Prostate gland (tissue), 2 donors: ENCODE results near the gene RPUSD1. TPM values are rescaled to one million over a fixed set of nuclear protein-coding genes. Genes with fewer than 3 reads are reported as not detected.

Source experiments
- DNase-seq: peaks from one replicate; pipeline ENCODE4 v3.0.0-alpha.2; 2019; ENCODE audit warnings: low spot score
- H3K27ac ChIP-seq, 2 donors: fragments of 200-600 bp; sonication (generic); 2 replicates each; pipeline ENCODE4 v1.5.1; 2017 to 2019
- H3K27me3 ChIP-seq: fragments of 200-600 bp; sonication (generic); replicated peaks from 2 replicates; pipeline ENCODE4 v1.5.1; 2019; ENCODE audit not compliant: insufficient read depth
- H3K36me3 ChIP-seq, 2 donors: fragments of 200-600 bp; sonication (generic); 1 replicate in 1 of 2; 2 replicates in 1 of 2; pipeline versions ENCODE4 v1.5.1 to v1.8.1; 2017 to 2019
- H3K4me1 ChIP-seq: fragments of 200-600 bp; sonication (generic); replicated peaks from 2 replicates; pipeline ENCODE4 v1.5.1; 2019
- H3K4me3 ChIP-seq, 2 donors: fragments of 200-600 bp; sonication (generic); 2 replicates each; pipeline ENCODE4 v1.5.1; 2017 to 2019
- H3K9me3 ChIP-seq: fragments of 200-600 bp; sonication (generic); 2 replicates; pipeline ENCODE4 v1.5.1; 2017
- CTCF ChIP-seq, 4 experiments: fragments of 200-600 bp in 2 of 4; fragments of 450-650 bp in 2 of 4; sonication (generic) in 2 of 4; IDR thresholded peaks; 1 replicate in 3 of 4; 2 replicates in 1 of 4; pipeline ENCODE4 v1.5.1; 2016 to 2019; ENCODE audit warnings: antibody characterized with exemption in 4 of 4, mild to moderate bottlenecking in 2 of 4, moderate library complexity in 2 of 4
- POLR2A ChIP-seq: fragments of 450-650 bp; IDR thresholded peaks from one replicate; pipeline ENCODE4 v1.6.1; 2016; ENCODE audit warnings: antibody characterized with exemption, mild to moderate bottlenecking
- POLR2AphosphoS5 ChIP-seq: sonication (generic); formaldehyde crosslinking; IDR thresholded peaks from one replicate; pipeline ENCODE4 v1.6.1; 2017; ENCODE audit warnings: antibody characterized with exemption
- WGBS: methylation state at CpG from one replicate; pipeline ENCODE4 v1.1.5; 2018; 5-methylcytosine and 5-hydroxymethylcytosine counted together
- intact Hi-C: fragments of 100-400 bp; cut with DNase I; formaldehyde crosslinking; loops from one replicate; pipeline ENCODE4 v1.14.2; 2022
- total RNA-seq, 2 donors: library from RNA; depleted of rRNA; stranded (reverse); fragments of >200 nt; gene quantifications; one replicate each; pipeline ENCODE4 v1.1.0, GENCODE V29; 2016

Gene RPUSD1
- total RNA-seq, 2 donors from 2014 or later: 22.0 to 32.4 TPM

- H3K27me3 ChIP-seq: peaks cover 15% of the 10 kb centered on the region
- no peak for TF ChIP-seq POLR2AphosphoS5
- TF ChIP-seq CTCF (IDR thresholded peaks at IDR 0.05): no peak
- no peak for TF ChIP-seq POLR2A
- H3K36me3 ChIP-seq: no peaks in the 10 kb centered on the region
- 85% methylated on average over 16 of the region's 16 CpGs for WGBS
- intact Hi-C loops: no loop called here
- no peaks in the 10 kb centered on the region for H3K4me1 ChIP-seq
- no peaks in the 10 kb centered on the region for H3K9me3 ChIP-seq
- H3K4me3 ChIP-seq: no peak overlapping the region
- H3K27ac ChIP-seq: no peak overlapping the region
- no peak for DNase-seq
These were observed 7.9 kb downstream of the RPUSD1 start for GRCh38 chr16:780296-780695.

- H3K4me3 ChIP-seq: no peak overlapping the region
- intact Hi-C loops: no loop called here
- no peak overlapping the region for H3K27ac ChIP-seq
- TF ChIP-seq CTCF (IDR thresholded peaks at IDR 0.05) (no peak), POLR2AphosphoS5 (no peak), POLR2A (no peak)
- 72% methylated on average over 11 of the region's 13 CpGs for whole genome bisulfite sequencing
- H3K27me3 ChIP-seq: peaks cover 15% of the 10 kb centered on the region
- no peaks in the 10 kb centered on the region for H3K36me3 ChIP-seq
- DNase-seq: no peak
- no peaks in the 10 kb centered on the region for H3K9me3 ChIP-seq
- H3K4me1 ChIP-seq: no peaks in the 10 kb centered on the region
These were observed 8.6 kb downstream of the RPUSD1 start for GRCh38 chr16:779561-779960.

GRCh38 chr16:778909-779527, 9.2 kb downstream of the RPUSD1 start:
- no peaks in the 10 kb centered on the region for H3K9me3 ChIP-seq
- no peak for DNase-seq
- H3K27ac ChIP-seq: no peak overlapping the region
- H3K36me3 ChIP-seq: no peaks in the 10 kb centered on the region
- H3K27me3 ChIP-seq: peaks cover 15% of the 10 kb centered on the region
- no peak overlapping the region for H3K4me3 ChIP-seq
- H3K4me1 ChIP-seq: no peaks in the 10 kb centered on the region
- TF ChIP-seq POLR2AphosphoS5 (no peak), CTCF (IDR thresholded peaks at IDR 0.05) (no peak), POLR2A (no peak)
- intact Hi-C loops: no loop called here
- WGBS: 83% methylated on average over 6 of the region's 6 CpGs

GRCh38 chr16:778447-778846, 9.7 kb downstream of the RPUSD1 start:
- H3K4me1 ChIP-seq: no peaks in the 10 kb centered on the region
- peaks cover 15% of the 10 kb centered on the region for H3K27me3 ChIP-seq
- WGBS: 81% methylated on average over 11 of the region's 11 CpGs
- no peaks in the 10 kb centered on the region for H3K36me3 ChIP-seq
- no peak for DNase-seq
- H3K27ac ChIP-seq: no peak overlapping the region
- no peak overlapping the region for H3K4me3 ChIP-seq
- intact Hi-C loops: no loop called here
- H3K9me3 ChIP-seq: no peaks in the 10 kb centered on the region
- TF ChIP-seq POLR2A: no peak
- TF ChIP-seq POLR2AphosphoS5: no peak
- TF ChIP-seq CTCF (IDR thresholded peaks at IDR 0.05): no peak

- TF ChIP-seq POLR2A (no peak), POLR2AphosphoS5 (no peak), CTCF (IDR thresholded peaks at IDR 0.05) (no peak)
- H3K27me3 ChIP-seq: peaks cover 12% of the 10 kb centered on the region
- H3K4me1 ChIP-seq: no peaks in the 10 kb centered on the region
- H3K36me3 ChIP-seq: no peaks in the 10 kb centered on the region
- no peak for DNase-seq
- WGBS: 36% methylated on average over 16 of the region's 16 CpGs
- no peak overlapping the region for H3K4me3 ChIP-seq
- intact Hi-C loops: no loop called here
- H3K9me3 ChIP-seq: no peaks in the 10 kb centered on the region
- H3K27ac ChIP-seq: no peak overlapping the region
These were observed 10.4 kb downstream of the RPUSD1 start for GRCh38 chr16:777826-778225.
